ENCODE results near the gene HCCS.

The HCCS gene

DNA sequence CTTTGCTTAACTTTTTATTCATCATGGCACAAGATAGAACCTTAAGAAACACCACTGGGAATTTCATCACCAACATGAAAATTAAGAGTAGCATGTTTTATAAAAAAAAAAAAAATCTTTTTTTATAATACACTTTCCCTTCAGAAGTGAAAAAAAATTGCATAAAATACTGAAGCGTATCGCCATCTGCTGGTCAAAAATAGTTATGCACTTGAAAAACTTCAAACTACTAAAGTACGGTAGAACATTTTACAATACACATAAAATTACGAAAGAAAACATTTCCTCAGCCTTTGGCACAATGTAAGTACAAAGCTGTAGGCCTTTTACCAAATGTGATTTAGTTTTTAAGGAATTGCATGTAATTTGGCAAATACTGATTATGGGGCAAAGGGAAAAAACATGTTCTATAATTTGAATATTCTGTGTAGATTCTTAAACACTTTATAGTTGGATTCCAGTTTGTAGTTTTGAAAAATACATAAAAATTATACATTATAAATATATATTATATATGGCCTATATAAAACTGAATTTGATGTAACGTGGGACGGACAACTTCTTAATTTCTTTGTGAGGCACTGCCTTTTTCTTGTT is 26.5 kb downstream of the HCCS start:
- DNase-seq (ENCODE audit: low spot score in 2 of 2) (peak in 1 of 2 donors; percentile 17), ATAC-seq (ENCODE audit: low read depth) (no peak)
- no peaks in the 10 kb centered on the region for H3K36me3 Mint-ChIP-seq
- H3K9me3 Mint-ChIP-seq: no peaks in the 10 kb centered on the region
- no peaks in the 10 kb centered on the region for H3K4me1 Mint-ChIP-seq
- H3K27ac Mint-ChIP-seq: no peak overlapping the region
- no peaks in the 10 kb centered on the region for H3K27me3 Mint-ChIP-seq
- no peak overlapping the region for H3K4me3 Mint-ChIP-seq

DNA sequence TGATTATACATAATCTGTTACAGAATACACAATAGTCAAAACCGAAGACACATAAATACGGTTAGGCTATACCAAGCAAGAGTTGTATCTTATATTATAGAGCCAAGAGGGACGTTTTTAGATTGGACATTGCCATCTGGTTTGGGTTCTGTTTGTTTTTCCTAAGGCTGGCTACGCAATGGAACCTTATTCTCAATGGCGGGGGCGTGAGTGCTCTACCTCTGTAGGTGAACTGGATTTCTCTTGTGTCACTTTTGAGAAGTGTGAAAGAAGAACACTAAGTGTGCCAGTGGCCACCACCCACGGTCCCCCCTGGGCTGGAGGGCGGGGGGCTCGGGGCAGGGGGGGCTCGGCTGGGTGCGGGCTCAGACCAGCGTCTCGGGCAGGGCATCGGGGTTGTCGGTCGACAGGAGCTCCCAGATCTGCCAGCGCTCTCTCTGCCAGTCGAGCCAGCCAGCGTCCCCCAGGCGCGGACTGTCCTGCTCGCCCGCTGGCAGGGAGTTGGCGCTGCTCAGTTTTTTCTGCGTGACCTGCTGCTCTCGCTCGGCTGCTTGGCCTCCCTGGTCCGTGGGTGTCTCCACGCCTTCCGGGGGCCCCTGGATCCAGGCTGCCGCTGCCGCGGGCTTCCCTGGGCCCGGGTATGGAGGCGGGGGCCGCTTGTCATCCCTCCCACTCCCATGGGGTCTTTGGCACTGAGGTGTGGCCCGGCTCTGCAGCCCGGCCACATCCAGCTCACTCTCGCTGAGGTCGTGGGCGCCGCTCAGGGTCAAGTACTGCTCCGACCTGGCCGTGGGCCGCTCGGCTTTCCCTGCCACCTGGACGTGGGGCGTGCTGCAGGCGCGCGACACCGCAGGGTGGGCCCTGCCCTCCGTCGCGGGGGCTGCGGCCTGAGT is 27.6 kb downstream of the HCCS start:
- Mint-ChIP-seq H3K9me3 (no peaks in the 10 kb centered on the region), H3K27me3 (no peaks in the 10 kb centered on the region), H3K4me1 (no peaks in the 10 kb centered on the region), H3K27ac (no peak overlapping the region), H3K36me3 (no peaks in the 10 kb centered on the region), H3K4me3 (no peak overlapping the region)
- ATAC-seq (ENCODE audit: low read depth) (no peak), DNase-seq (ENCODE audit: low spot score in 2 of 2) (no peak)

DNA sequence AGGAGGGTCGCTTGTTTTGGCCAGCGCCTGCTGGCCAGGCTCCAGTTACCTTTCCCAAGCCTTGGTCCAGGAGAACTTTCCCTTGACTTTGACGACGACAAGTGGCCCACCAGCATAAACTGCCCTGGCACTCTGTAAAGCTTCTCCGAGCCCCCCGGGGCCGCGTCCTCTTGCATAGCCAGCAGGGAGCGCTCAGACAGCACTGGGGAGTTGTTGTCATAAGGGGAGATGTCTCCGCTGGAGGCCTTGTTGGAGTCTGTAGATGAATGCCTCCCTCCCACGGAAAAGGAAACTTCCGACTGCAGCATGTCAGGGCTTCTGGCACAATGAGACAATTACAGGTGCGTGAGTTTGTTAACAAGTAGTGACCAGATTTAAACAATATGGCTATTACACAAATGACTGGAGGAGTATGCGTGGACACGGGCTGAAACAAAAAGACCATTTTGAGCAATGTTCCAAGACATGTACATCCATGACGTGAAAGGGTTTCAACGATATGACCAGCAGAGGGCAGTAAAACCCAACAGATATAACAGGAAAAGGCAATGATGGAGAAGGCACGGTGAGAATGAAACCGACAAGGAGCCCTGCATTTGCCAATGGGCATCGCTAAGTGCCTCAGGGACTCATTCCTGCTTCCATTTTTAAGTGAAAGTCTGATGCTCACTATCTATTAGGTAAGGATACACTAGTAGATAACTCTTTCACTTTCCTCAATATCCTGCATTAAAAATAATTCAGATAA is 33.0 kb downstream of the HCCS start:
- DNase-seq (ENCODE audit: low spot score in 2 of 2) (peak; percentile 58 to 65), ATAC-seq (ENCODE audit: low read depth) (peak; percentile 93)
- H3K27me3 Mint-ChIP-seq: no peaks in the 10 kb centered on the region
- H3K9me3 Mint-ChIP-seq: no peaks in the 10 kb centered on the region
- H3K27ac Mint-ChIP-seq: no peak overlapping the region
- peak overlapping the region; percentile 5 for H3K4me3 Mint-ChIP-seq
- H3K36me3 Mint-ChIP-seq: no peaks in the 10 kb centered on the region
- peaks cover 5% of the 10 kb centered on the region for H3K4me1 Mint-ChIP-seq

DNA sequence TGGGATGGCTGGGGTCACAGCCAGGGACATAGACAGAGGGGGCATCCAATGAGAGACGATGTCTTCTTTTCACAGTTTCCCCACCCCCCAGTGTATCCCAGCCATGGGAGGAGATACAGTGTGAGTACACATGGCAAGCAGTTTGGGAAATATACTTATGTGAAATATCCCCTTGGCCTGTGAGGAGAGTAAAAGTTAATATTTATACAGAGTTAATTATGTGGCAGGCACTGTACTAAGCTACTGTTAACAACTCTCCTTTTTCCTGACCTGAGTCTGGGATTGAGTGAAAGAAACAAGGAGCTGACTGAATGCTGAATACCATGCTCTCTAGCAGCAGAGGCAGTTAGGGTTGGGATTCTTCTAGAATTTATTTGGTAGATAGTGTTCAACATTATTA is 35.3 kb downstream of the HCCS start:
- H3K4me1 Mint-ChIP-seq: peaks cover 5% of the 10 kb centered on the region
- no peaks in the 10 kb centered on the region for H3K9me3 Mint-ChIP-seq
- ATAC-seq (ENCODE audit: low read depth): no peak
- no peaks in the 10 kb centered on the region for H3K27me3 Mint-ChIP-seq
- no peak overlapping the region for H3K4me3 Mint-ChIP-seq
- peak overlapping the region; percentile 2 for H3K27ac Mint-ChIP-seq
- no peak for DNase-seq (ENCODE audit: low spot score in 2 of 2)
- no peaks in the 10 kb centered on the region for H3K36me3 Mint-ChIP-seq

DNA sequence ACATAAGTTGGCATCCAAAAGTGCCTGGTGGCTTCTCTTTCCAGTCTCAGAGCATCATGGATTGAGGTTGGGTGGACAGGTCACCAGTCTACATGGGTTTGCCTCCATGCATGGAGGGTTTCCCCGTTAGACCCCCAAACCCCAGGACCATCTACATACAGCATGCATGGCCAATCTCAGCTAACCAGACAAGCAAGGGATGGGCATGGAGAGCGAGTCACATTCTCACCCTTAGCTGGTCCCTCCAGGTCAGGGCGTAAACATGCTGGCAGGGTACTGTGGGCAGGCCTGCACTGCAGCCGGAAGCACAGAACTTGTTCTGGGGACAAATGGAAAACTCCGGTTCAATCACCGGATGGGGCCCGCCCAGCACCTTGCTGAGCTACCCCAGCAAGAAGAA is 37.3 kb downstream of the HCCS start:
- Mint-ChIP-seq H3K27me3 (no peaks in the 10 kb centered on the region), H3K27ac (no peak overlapping the region), H3K9me3 (no peaks in the 10 kb centered on the region), H3K4me1 (peaks cover 5% of the 10 kb centered on the region), H3K36me3 (no peaks in the 10 kb centered on the region), H3K4me3 (no peak overlapping the region)
- no peak for DNase-seq (ENCODE audit: low spot score in 2 of 2)
- ATAC-seq (ENCODE audit: low read depth): no peak

DNA sequence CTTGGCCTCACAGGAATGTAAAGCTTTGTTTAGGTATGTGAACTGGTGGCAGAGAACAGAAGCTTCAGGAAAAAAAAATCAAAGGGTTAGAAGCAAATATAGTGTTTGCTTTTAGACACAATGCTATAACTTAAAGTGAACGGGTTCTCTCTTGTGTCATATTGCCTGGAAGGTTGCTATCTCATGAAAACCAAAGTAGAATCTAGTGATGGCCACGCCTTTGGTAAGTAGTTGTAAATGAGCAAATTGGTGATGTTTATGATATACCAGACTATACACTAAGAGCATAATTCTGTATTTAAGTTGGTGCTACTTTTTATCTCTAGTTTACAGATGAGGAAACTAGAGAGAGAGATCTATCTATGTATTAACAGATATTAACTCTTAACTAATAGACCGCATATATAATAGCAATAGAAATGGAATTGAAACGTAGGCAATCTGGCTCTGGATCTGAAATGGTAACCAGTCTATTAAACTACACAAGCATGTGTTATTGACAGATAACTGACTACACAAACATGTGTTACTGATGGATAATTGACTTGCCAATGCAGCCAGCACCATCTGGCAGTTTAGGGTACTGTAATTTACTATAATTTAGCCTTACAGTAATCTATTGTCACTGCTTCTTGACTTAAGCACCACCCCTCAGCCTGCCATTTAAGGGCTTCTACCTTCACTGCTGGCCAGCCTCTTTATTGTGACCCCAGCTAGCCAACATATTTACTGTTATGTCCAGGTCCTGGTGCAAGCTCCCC is 40.8 kb downstream of the HCCS start:
- H3K9me3 Mint-ChIP-seq: no peaks in the 10 kb centered on the region
- no peak for ATAC-seq (ENCODE audit: low read depth)
- H3K4me3 Mint-ChIP-seq: no peak overlapping the region
- DNase-seq (ENCODE audit: low spot score in 2 of 2): no peak
- H3K36me3 Mint-ChIP-seq: peaks cover 2% of the 10 kb centered on the region
- no peaks in the 10 kb centered on the region for H3K27me3 Mint-ChIP-seq
- peaks cover 2% of the 10 kb centered on the region for H3K4me1 Mint-ChIP-seq
- no peak overlapping the region for H3K27ac Mint-ChIP-seq

DNA sequence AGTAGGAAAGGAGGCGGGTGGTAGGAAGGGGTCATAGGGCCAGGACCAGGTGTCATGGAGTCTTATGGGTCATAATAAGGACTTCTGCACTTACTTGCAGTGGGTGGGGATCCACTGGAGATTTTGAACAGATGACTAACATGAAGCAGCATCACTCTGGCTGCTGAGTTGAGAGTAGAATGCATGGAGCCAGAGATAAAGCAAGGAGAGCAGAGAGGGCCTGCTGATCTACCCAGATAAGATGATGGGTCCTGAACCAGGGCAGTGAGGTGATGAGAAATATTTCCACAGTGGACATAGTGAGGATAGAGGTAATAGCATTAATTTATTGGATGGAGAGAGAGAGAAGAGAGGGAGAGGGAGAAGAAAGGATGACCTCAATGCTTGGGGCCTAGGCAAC is 48.0 kb downstream of the HCCS start:
- DNase-seq (ENCODE audit: low spot score in 2 of 2) (no peak), ATAC-seq (ENCODE audit: low read depth) (no peak)
- Mint-ChIP-seq H3K27ac (no peak overlapping the region), H3K36me3 (peaks cover 3% of the 10 kb centered on the region), H3K4me1 (peaks cover 2% of the 10 kb centered on the region), H3K27me3 (no peaks in the 10 kb centered on the region), H3K9me3 (peaks cover 1% of the 10 kb centered on the region), H3K4me3 (no peak overlapping the region)

DNA sequence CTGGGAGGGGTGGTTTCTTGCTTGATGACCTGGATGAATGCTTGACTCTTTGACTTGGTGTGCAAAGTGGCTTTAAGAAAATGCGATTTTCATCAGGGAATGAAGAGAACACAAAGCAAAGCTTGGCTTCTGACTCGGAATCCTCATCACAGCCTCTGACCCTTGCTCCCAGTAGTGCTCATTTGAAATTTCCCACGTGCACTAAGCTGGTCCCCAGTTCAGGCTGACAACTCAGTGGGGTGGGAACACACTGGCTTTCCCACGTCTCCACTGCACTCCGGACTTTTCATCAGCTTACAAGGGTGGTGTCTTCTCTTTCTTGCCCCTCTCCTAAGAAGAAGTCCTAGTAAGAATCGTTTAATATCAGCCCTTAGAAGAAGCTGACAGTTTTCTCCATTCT is 53.3 kb downstream of the HCCS start:
- Mint-ChIP-seq H3K27ac (no peak overlapping the region), H3K9me3 (peaks cover 1% of the 10 kb centered on the region), H3K4me1 (peaks cover 2% of the 10 kb centered on the region), H3K27me3 (no peaks in the 10 kb centered on the region), H3K36me3 (peaks cover 10% of the 10 kb centered on the region), H3K4me3 (no peak overlapping the region)
- DNase-seq (ENCODE audit: low spot score in 2 of 2) (no peak), ATAC-seq (ENCODE audit: low read depth) (no peak)

DNA sequence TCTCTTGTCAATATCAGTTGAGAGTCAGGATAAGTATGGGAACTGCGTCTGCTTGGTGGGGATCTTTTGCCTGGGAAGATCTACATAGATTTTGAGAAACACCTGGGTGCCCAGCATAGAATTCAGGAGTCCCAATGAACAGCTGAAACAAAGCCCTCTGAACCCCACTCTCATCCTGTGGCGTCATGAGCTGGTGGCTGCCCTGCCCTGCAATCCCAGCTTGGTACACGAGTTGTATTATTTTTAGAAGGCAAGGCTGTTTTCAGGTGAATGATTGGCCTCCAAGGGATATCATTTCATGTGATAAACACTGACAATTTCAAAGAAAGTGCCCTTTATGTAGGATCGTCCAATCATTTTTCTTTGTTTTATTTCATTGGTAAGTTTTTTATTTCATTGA is 60.8 kb downstream of the HCCS start:
- H3K36me3 Mint-ChIP-seq: peaks cover 27% of the 10 kb centered on the region
- no peak overlapping the region for H3K4me3 Mint-ChIP-seq
- no peaks in the 10 kb centered on the region for H3K9me3 Mint-ChIP-seq
- no peak for DNase-seq (ENCODE audit: low spot score in 2 of 2)
- no peak for ATAC-seq (ENCODE audit: low read depth)
- no peak overlapping the region for H3K27ac Mint-ChIP-seq
- peaks cover 11% of the 10 kb centered on the region for H3K4me1 Mint-ChIP-seq
- H3K27me3 Mint-ChIP-seq: no peaks in the 10 kb centered on the region

DNA sequence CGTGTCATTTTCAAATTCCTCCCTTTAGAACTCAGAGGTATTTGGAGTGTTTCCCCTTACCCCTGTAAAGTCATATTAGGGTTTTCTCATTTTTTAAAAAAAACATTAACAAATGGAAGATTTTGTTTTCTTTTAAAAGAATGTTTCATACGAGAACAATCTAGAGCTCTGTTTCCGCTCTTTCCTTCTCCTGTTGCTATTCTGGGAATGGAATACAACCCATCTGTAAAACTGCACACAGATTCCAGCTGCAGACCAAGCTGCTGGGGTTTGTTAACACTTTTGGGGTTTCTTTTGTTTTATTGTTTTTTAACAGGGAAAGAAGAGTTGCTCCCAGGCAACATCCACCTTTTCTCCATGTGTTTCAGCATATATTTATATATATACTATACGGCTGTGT is 61.3 kb downstream of the HCCS start:
- Mint-ChIP-seq H3K4me1 (peaks cover 11% of the 10 kb centered on the region), H3K36me3 (peaks cover 25% of the 10 kb centered on the region), H3K4me3 (no peak overlapping the region), H3K27me3 (no peaks in the 10 kb centered on the region), H3K27ac (no peak overlapping the region), H3K9me3 (no peaks in the 10 kb centered on the region)
- no peak for ATAC-seq (ENCODE audit: low read depth)
- no peak for DNase-seq (ENCODE audit: low spot score in 2 of 2)

Data from memory B cell (primary cell).